Measurements from ENCODE around the gene BAIAP2L2. TPM values are rescaled to one million over a fixed set of nuclear protein-coding genes. Genes with fewer than 3 reads are reported as not detected.

The BAIAP2L2 gene
- polyA plus RNA-seq, 1 donor from 2014 or later = 2.3 TPM

GRCh38 chr22:38071421-38072321 is 38.8 kb downstream of the BAIAP2L2 start:
- no peaks in the 10 kb centered on the region for H4K20me1 ChIP-seq (ENCODE audit: insufficient read depth)
- H3K79me2 ChIP-seq (replicated peaks; ENCODE audit: insufficient read depth, low read length) = no peaks in the 10 kb centered on the region
- TF ChIP-seq REST (IDR thresholded peaks at IDR 0.05; ENCODE audit: borderline replicate concordance) (no peak), TAF1 (IDR thresholded peaks at IDR 0.05; ENCODE audit: low read depth) (no peak)
- no peak overlapping the region for H3K4me2 ChIP-seq (ENCODE audit: low read length)
- no peak overlapping the region for H3K4me3 ChIP-seq (ENCODE audit: low read length)
- H3K9me3 ChIP-seq (ENCODE audit: low read length) = no peaks in the 10 kb centered on the region
- no peaks in the 10 kb centered on the region for H3F3A ChIP-seq (ENCODE audit: insufficient read depth, low read length, poor library complexity, severe bottlenecking)
- H3K9ac ChIP-seq (ENCODE audit: low read length) = no peak overlapping the region
- no peaks in the 10 kb centered on the region for H3K27me3 ChIP-seq (ENCODE audit: insufficient read depth, low read depth, low read length)
- no peaks in the 10 kb centered on the region for H3K36me3 ChIP-seq (ENCODE audit: insufficient read depth, low read length)
- no peak overlapping the region for H2AFZ ChIP-seq (ENCODE audit: low read depth, low read length)
- no peaks in the 10 kb centered on the region for H3K9me2 ChIP-seq (ENCODE audit: insufficient read depth, low read length)
- H3K27ac ChIP-seq (ENCODE audit: low read length) = no peak overlapping the region

GRCh38 chr22:38070250-38070921 is 40.1 kb downstream of the BAIAP2L2 start:
- Histone ChIP-seq H3K79me2 (replicated peaks; ENCODE audit: insufficient read depth, low read length) (no peaks in the 10 kb centered on the region), H3K9me2 (ENCODE audit: insufficient read depth, low read length) (no peaks in the 10 kb centered on the region), H3K9ac (ENCODE audit: low read length) (peak overlapping the region; percentile 26), H4K20me1 (ENCODE audit: insufficient read depth) (no peaks in the 10 kb centered on the region), H3K27me3 (ENCODE audit: insufficient read depth, low read depth, low read length) (no peaks in the 10 kb centered on the region), H3K36me3 (ENCODE audit: insufficient read depth, low read length) (no peaks in the 10 kb centered on the region), H2AFZ (ENCODE audit: low read depth, low read length) (no peak overlapping the region), H3K27ac (ENCODE audit: low read length) (peak overlapping the region; percentile 42), H3K4me2 (ENCODE audit: low read length) (no peak overlapping the region), H3K4me3 (ENCODE audit: low read length) (peak overlapping the region; percentile 23), H3K9me3 (ENCODE audit: low read length) (no peaks in the 10 kb centered on the region), H3F3A (ENCODE audit: insufficient read depth, low read length, poor library complexity, severe bottlenecking) (no peaks in the 10 kb centered on the region)
- no peak for TF ChIP-seq POLR2AphosphoS5 (IDR thresholded peaks at IDR 0.05)
- TF ChIP-seq CTCF (IDR thresholded peaks at IDR 0.05; ENCODE audit: poor library complexity, severe bottlenecking) = no peak
- TF ChIP-seq EZH2 (IDR thresholded peaks at IDR 0.05; ENCODE audit: borderline replicate concordance, insufficient read depth, low read length, poor library complexity, severe bottlenecking) = no peak
- no peak for TF ChIP-seq REST (IDR thresholded peaks at IDR 0.05; ENCODE audit: borderline replicate concordance)
- TF ChIP-seq TAF1 (IDR thresholded peaks at IDR 0.05; ENCODE audit: low read depth) = no peak

All from neural cell (in vitro differentiated cells).